ENCODE results near the gene ARHGAP45.
"Not testable (repeated sequence)": the region's sequence is repeated elsewhere in the genome, so short reads cannot be mapped to it uniquely, and the experiment has no call there.

ARHGAP45 gene

DNA sequence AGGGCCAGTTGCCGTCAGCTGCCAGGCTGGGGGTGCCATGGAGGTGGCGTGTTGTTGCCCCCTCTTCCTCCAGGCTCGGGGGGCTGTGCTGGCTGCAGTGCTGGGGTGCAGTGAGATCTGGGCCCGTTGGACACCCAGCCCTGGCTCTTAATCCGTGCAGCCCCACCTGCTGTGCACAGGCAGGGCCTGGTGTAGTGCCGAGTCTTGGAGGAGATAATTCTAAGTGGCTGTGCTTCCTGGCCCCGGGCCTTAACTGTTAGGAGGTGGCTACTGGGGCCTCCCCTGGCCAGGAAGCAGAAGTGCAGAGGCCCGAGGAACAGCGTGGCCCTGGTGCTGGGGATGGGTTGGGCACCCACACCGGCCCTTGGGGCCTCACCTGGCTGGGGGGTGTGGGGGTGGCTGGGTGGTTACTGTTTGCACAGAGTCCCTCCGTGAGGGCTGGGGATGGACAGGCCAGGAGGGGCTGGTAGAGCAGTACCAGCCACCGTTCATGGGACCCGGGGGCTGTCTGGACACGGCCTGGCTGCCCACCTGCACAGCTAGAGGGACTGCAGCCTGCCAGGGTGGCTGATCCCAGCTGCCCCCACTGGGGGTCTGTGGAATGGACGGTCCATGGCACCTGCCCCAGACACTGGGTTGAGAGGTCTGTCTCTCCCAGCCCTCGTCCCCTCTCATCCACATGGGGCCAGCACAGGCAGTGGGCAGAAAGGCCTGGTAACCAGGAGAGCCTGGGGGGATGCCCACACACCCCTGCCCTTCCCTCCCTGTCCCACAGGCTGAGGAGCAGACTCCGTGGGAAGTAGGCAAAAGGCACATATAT is 40.1 kb downstream of the ARHGAP45 start:
- no peak for DNase-seq

DNA sequence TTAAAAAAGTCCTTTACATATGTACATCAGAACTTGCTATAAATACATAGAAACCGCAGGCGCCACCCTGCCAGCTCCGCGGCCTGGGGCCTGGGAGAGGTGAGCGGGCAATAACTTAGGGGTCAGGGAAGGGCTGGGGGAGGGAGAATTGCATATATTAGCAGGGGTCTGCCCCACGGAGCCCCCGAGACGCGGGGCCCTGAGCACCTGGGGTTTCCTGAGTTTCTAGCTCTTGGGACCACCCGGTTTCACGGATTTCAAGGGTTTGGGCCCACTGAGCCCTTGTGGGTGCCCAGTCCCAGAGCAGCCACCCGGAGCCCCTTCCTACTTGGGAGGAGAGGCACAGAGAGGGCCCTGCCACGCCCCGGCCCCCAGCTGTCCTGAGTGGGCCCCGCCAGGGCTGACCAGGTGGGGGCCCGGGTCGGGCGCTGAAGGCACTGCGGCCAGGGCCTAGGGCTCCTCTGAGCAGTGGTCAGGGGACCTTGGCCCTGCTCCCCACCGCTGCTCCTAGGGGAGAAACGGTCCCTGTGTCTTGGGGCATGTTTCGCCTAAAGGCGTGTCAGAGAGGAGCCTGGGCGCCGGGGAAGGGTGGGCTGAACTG is 40.8 kb downstream of the ARHGAP45 start:
- DNase-seq, result no peak

DNA sequence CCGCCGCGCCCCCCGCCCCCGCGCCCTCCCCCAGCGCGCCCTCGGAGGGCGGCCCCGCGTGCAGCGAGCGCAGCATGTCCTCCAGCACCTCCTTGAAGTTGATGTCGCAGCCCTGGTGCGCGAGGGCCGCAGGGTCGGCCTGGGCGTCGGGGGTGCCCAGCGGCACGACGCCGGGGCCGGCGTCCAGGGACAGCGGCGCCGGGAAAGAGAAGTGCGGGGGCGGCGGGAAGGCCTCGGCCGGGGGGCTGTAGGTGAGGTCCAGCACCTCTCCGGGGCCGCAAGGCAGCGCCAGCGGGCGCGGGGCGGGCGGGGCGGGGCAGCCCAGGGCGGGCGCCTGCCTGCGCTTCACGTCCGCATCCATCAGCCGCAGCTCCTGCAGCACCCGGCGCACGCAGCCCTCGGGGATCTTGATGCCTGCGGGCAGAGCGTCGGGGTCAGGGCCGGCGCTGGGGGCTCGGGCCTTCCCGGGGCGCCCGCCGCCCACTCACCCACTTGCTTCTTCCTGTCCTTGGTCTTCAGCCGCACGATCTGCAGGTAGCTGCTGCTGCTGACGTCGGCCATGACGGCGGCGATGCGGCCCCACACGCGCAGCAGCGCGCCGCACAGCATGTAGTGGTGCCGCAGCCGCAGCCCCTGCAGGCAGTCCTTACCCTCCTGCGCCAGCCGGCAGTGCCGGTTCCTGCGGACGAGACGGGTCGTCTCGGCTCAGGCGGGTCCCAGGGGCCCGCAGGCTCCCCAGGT is 41.5 kb downstream of the ARHGAP45 start:
- DNase-seq, result no peak

DNA sequence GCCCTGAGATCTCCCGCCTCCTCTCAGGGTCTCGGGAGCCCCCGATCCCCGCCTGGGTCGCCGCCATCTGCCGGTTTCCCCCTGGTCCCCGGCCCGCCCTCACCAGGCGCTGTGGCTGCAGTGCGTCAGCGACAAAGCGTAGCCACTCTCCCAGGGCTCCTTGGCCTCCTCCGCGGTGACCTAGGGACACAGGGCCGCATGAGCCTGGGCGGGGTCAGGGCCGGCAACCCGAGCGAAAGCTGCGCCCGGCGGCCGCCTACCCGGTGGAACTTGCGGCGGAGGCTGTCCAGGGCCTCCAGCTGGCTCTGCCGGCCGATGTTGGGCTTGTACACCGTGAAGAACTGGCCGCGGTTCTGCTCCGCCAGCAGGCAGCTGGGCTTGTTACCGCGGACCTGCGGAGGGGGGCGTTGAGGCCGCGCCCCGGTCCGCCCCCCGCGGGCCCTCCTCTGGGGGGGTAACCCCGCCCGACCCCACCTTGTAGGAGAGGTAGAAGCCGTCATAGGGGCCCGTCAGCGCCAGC is 42.1 kb downstream of the ARHGAP45 start:
- no peak for DNase-seq

DNA sequence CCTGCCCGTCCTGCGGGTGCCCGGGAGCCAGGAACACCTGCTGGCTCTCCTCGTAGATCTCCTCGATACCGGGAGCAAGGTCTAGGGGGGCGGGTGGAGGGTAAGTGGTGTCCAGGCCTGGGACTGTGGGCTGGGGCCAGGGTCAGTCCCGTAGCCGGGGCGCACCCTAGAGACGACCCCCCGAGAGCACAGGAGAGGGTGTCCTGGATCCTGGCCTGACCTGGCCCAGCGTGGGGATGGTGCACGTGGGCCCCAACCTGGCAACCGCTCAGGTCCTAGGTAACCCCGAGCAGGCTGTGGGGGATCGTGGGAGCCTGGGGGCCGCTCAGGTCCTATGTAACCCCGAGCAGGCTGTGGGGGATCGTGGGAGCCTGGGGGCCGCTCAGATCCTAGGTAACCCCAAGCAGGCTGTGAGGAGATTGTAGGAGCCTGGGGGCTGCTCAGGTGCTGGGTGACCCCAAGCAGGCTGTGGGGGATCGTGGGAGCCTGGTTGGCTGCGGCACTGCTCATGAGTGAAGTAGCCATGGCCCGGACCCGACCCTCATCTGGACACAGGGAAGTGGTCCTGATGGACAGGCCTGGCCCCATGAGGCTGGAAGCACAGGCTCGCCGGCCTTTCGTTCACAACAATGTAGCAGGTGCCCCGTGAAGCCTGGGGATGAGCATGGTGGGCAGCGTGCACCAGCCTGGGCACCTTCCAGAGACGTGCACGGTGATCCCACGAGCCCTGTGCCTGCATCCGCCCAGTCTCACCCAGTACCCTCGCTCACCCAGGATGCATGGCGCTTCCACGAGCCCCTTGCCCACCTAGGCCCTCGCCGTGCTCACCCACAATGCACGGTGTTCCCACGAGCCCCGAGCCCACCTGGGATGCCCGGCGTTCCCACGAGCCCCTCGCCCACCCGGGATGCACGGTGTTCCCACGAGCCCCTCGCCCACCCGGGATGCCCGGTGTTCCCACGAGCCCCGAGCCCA is 43.0 kb downstream of the ARHGAP45 start:
- no peak for DNase-seq

DNA sequence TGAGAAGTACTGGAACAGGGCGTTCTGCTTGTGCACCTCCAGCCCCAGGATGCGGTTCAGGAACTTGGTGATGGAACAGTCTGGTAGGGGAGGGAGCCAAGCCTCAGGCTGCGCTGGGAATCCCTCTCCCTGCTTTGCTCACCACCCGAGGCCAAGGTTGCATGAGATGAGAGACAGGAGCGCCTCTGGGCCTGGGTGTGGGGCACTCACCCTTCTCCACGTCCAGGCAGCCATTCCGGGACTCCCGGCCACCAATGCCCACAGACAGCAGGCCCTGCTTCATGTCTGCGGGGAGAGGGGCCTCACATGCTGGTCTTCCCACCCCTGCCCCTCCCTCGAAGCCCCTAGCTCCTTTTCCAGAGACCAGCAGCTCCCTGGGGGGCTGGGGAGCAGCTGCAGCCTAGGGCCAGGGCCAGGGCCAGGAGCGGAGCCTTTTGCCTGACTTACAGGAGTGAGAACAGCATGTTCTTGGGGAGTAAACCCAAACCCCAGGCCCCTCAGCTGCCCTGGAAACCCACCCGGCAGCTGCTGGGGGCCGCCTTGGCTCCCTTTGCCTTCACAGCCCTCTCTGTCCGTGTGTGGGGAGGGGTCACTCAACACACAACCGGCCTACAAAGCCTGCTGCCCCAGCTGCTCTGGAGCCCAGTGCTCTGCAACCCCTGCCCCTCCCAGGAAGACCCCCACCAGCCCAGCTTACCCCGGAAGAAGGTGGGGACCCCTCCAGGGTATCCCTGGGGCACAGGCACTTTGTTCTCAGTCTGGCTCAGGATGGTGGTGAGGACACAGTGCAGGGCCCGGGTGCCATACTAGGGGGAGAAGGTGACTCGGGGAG is 44.1 kb downstream of the ARHGAP45 start:
- no peak for DNase-seq

DNA sequence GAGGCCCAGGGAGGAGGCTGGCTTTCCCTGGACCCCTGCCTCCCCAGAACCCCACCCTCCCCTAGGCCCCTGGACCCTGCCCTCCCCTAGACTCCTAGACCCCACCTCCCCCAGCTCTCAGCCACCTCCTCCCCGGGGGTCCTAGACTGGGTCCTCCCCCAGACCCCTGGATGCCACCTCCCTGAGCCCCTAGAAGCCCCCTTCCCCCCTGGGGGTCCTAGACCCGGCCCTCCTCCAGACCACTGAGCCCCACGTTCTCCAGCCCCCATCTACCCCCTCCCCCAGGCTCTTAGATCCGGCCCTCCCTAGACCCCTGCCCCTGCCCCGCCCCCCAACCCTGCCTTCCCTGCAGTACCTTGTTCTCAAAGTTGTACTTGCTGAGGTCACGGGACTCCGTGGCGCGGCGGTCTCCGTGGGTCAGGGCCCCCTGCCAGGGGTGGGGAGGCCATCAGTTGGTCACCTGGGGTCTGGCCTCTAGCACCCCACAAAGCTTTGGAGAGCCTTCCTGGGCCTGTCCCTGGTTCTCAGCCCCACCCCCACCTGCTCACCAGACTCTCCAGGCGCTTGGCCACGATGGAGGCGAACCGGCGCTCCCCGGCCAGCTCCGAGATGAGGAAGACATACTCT is 44.8 kb downstream of the ARHGAP45 start:
- no peak for DNase-seq

DNA sequence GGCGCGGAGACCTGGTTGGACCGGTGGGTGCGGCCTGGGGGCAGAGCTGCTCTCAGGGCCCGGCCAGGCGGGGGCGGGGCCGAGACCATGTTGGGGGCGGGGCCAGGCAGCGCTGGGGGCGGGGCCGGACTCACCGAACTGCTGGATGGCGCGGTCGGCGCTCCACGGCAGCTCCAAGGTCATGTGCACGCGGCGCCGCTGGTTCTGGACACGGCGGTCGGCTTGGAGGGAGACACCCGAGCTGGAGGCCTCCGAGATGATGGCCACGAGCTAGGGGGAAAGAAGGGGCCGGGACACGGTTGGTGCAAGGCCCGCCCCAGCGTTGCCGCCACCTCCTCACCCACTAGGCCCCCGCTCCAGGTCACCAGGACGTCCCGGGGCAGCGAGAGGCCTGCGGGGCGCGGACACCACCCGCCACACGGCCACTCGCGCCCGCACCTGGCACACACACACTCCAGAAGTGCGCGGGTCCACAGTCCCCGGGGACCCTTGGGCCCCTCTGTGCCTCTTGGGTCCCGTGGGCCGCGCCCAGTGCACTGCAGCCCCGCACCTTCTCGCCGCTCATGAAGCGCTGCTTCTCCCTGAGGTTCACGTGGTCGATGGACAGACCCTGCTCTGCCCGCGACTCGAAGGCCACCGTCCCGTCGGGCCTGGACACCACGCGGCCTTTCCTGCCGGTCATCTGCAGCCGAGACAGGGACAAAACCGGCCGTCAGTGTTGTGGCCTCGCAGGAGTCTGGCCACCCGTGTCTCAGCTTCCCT is 45.5 kb downstream of the ARHGAP45 start:
- DNase-seq, result no peak

DNA sequence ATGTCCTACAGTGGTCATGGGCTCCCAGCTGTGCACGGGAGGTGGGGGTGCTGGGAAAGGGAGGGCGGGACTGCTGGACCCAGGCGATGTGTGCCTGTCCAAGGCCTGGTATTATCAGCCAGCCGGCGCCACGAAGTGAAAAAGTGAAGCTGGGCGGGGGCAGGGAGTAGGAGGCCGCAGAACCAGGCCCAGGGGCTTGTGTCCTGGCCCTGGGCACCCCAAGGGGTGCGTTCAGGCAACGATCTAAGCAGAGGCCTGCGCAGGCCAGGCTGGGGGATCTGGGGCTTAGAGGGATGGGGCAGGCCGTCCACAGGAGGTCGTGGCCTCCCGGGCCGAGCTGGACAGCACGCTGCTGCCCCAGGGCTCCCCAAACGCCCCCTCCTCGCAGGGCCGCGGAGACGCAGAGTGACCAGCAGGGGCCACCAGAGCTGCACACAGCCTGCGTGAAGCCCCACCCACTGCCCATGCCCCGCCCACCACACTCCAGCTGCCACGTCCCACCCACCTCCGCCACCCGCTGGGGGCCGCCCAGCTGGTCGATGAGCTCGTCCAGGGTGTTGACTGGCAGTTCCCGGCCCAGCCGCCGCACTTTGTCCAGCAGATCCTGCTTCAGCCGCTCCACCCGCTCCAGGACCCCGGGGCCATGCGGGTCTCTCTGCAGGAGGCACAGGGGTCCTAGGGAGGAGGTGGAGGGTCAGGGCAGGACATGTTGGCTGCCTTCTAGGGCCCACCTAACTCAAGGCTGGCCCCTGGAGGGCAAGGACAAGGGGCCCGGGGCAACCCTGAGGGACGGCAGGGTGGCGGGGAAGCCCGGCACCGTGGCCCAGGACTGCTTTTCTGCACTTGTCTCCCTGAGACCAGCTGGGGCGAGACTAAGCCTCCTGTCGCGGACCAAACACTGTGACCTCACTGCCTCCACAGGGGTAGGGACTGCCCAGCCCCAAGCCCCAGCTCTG is 46.3 kb downstream of the ARHGAP45 start:
- no peak for DNase-seq

DNA sequence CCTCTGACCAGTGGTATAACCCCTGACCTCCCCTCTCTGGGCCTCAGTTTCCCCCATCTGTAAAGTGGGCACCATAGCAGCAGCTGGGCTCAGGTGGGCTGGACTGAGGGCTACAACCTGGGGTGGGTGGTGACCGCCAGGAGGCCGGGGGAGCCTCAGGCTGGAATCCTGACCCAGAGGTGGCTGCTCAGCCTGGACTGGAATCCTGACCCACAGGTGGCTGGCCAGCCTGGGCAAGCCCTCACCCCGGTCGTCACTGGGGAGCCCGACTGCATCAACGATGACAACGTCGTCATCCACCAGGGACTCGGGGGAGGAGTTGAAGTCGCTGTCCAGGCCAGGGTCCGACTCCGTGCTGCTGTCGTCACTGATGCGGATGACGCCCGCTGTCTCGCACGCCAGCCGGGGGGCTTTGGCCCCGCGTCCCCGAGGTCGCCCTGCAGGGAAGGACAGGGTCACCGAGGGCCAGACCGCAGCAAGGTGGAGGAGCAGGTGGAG is 47.1 kb downstream of the ARHGAP45 start:
- no peak for DNase-seq

DNA sequence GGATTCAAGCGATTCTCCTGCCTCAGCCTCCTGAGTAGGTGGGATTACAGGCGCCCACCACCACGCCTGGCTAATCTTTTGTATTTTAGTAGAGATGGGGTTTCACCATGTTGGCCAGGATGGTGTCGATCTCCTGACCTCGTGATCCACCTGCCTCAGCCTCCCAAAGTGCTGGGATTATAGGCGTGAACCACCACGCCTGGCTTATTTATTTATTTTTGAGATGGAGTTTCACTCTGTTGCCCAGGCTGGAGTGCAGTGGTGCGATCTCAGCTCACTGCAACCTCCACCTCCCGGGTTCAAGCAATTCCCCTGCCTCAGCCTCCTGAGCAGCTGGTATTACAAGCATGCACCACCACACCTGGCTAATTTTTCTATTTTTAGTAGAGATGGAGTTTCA is 47.8 kb downstream of the ARHGAP45 start:
- DNase-seq, result not testable (repeated sequence)

DNA sequence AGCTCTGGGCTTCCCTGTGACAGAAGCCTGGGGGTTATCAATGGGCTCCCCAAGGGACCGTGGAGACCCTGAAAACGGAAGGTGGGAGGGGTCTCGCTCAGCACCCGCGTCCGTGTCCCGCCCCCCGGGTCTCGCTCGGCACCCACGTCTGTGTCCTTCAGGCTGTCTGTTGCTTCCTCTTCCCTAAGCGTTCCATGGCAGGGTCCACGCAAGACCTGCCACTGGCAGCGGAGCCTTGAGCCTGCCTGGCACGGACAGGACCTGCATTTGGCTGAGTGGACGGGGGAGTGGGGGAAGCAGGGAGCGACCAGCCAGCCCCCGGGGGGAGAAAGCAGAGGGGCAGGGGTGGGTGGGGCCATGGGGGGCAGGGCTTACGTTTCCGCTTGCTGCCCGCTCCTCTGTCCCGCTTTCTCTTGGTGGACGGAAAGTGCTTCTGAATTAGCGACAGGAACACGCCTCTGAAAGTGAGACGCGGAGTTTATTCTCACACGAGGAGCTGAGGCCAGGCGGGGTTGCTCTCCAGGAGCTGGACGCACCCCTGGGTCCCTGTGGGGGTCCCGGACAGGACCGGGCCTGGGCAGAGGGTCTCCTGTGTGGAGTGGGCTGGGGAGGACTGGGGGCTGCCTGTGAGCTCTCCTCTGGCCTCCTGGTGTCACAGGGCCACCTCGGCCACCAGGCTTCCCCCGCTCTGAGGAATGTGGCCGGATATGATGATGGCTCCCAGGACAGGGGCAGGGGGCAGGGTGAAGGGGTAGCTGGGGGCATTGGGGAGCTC is 48.9 kb downstream of the ARHGAP45 start:
- no peak for DNase-seq

DNA sequence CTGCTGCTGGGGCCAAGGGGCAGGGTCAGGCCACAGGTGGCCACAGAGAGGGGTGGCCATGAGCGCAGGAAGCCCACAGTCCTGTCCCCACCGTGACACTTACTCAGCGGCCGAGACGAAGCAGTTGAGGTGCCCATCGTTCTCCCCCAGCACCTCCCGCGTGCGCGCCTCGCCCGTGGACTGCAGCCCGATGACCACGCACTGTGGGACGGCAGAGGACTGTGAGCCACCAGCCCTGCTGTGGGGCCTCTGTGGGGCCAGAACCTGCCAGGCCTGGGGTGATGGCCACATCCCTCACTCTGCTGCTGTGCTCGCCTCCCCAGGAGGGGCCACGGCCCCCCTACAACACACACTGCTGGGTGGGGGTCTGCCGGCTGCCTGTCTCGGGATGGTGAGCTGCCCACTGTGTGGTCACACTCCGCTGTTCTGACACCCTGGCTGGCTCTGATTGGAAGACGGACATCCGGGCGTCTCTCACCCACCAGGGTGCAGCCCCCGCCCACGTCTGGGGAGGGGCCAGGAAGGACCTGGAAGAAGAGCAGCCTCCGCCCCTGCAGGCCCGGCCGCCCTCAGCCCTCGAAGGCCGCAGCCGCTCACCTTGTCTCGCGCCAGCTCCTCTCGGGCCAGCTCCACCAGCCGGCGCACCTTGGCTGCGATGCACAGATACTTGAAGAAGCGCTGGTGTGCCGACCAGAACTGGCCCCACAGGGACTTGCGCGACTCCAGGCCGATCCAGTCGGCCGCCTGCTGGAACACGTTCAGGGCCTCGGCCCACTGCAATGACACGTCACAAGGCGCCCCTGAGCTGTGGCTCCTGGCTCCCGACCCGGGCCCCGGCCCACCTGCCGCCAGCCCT is 50.0 kb downstream of the ARHGAP45 start:
- DNase-seq, result no peak

DNA sequence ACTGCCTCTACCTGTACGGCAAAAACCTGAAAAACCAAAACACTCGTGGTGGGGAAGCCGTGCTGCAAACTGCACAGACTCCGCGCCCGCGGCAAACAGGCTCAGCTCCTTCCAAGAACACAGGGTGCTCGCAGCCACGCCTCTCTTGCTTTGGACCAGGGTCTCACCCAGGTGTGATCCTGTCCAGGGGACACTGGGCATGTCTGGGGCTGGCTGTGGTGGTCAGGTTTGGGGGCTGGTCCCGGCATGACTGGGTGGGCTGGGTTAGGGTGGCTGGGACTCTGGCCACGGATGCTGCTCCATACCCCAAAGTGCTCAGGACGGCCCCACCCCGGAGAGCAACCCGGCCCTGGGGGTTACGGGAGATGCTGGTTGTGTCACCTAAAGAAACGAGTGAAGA is 50.7 kb downstream of the ARHGAP45 start:
- no peak for DNase-seq

DNA sequence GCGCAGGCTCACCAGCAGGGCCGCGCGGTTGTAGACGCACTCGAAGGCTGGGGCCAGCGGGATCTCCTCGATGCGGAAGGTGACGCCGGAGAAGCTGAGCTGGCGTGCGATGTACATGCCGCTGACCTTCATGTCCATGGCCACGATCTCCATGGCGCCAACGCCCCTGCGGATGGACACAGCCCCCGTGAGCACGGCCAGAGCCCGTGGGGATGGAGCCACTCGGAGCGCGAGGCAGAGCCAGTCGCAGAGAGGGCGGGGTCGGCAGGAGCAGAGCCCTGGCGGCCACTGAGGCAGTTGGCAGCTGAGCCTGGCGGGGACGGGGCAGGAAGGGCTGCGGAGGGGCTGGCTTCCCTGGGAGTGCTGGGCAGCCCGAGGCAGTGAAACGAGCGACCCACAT is 52.0 kb downstream of the ARHGAP45 start:
- DNase-seq, result no peak

DNA sequence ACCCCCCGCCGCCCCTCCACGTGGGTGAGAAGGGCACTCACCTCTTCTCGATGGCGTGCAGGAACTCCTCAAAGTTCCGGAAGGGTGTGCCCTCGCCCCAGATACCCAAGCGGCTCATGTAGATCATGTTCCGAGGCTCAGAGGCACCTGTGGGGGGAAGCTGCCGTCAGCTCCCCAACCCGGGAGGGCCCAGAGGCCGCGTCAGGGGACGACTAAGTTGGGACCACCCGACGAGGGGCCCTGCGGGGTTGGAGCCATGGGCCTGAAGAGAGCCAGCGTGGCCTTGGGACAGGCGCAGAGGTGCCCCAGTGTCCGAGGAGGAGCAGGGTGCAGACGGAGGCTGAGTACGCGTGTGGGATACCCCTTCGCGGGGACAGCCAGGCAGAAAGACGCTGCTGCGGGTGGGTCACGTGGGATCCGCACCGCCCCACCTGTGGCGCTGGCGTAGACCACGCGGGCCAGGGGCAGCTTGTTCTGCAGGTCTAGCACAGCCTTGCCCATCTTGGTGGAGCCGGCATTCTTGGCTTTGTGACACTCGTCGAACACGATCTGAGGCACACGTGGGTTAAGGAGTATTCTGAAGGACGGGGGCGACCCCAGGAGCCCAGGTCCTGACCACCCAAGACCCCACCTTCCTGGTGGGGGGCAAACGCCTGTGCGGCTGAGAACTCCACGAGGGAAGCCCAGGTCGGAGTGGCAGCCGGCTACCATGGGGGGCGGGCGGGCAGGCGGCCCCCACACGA is 52.7 kb downstream of the ARHGAP45 start:
- DNase-seq, result no peak
